SK-N-SH (cell line): Measurements from ENCODE around the gene HS3ST4.

Source experiments
- CTCF ChIP-seq: fragments of 200-600 bp; sonication (generic); IDR thresholded peaks from 2 replicates; pipeline ENCODE4 v1.6.1; 2017; ENCODE audit warnings: antibody characterized with exemption, mild to moderate bottlenecking, moderate library complexity
- ELF1 ChIP-seq: IDR thresholded peaks from 2 replicates; pipeline ENCODE4 v1.4.0; 2012
- MEF2A ChIP-seq: IDR thresholded peaks from 2 replicates; pipeline ENCODE4 v1.4.0; 2012; ENCODE audit warnings: low read depth, borderline replicate concordance

DNA sequence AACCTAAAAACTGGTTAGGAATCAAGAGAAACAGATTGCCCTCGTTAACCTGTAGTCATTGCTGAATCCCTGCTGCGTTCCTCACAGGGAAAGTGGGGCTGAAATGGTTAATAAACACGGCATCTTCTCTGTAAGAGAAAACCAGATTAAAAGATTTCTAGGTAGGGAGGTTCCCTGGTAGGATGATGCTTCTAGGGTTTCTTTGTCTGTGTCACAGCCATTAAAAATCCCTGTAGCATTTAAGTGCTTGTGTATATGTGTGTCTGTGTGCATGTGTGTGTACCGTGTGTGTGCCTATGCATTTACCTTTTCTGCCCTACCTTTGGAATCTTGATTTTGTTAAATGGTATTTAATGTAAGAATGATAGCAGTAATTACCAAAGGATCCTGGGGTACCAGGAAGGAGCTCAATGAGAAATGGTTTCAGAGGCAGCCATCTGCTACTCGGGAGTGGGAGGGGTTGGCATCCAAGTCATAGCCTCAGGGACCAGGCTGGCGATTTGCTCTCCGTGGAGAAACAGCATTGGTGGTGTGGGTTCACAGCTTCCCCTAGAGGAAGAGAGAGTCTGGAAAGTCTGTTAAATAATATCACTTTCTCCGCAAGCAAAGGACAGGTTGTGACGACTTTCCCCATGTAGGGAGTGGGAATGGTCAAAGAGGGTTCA, 177.1 kb downstream of the HS3ST4 start:
- TF ChIP-seq CTCF (no peak), MEF2A (no peak), ELF1 (no peak)
